ENCODE data around the gene MXI1. TPM values are rescaled to one million over a fixed set of nuclear protein-coding genes. Genes with fewer than 3 reads are reported as not detected.

The MXI1 gene
- total RNA-seq, 1 donor from 2014 or later = 49.8 TPM

DNA sequence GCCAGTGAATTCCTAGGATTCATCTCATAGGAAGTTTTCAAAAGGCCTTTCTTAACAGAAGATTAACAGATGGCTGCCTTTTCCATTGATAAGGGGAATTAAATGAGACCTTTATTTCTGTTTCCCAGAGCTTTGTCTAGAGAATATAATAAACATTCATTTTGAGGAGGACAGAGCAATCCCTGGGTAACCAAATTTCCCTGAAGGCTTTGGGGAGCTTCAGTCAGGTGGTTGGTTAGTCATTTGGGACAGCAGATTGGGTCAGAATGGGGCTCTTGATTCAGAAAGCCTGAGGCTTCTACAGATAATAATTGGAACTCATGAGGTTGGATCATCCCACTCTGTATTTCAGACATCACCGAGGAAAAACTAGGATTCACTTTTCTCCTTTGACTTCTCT lies 21.8 kb downstream of the MXI1 start:
- TF ChIP-seq POLR2A (IDR thresholded peaks at IDR 0.05) = no peak
- TF ChIP-seq POLR2AphosphoS5 (IDR thresholded peaks at IDR 0.05; ENCODE audit: insufficient read depth in 1 of 2, low read depth in 1 of 2) = no peak
- intact Hi-C loops (cut with DNase I) = loop anchor here (10.0 kb wide), 1 partner anchor 46 kb away; no protein-coding TSS in a partner anchor
- Histone ChIP-seq H3K4me1 (peaks cover 26% of the 10 kb centered on the region), H3K27me3 (no peaks in the 10 kb centered on the region), H3K27ac (no peak overlapping the region), H3K4me3 (no peak overlapping the region), H3K36me3 (peaks cover 0 to 4% of the 10 kb centered on the region in 2 donors), H3K9me3 (no peaks in the 10 kb centered on the region)
- DNase-seq (ENCODE audit: extremely low spot score in 2 of 2) = no peak

DNA sequence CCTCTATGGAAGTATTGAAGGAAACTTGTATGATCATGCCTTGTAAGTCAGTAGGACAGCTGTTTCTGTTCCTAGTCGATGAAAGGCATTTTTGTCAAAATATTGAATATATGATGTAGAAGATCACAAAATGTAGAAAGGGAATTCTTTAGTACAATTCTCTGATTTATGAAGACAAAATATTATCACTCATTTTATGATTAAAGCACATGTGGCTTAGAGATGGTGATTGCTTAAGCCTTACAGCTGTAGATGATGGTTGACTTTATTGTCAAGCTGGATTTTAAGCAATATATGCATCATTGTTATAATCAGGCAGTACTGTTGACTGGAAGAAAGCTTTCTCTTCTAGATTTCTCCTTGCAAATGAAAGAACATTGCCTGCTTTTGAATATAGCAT lies 26.4 kb downstream of the MXI1 start:
- Histone ChIP-seq H3K27ac (no peak overlapping the region), H3K4me3 (no peak overlapping the region), H3K36me3 (peaks cover 0 to 5% of the 10 kb centered on the region in 2 donors), H3K4me1 (peaks cover 9% of the 10 kb centered on the region), H3K27me3 (no peaks in the 10 kb centered on the region), H3K9me3 (no peaks in the 10 kb centered on the region)
- DNase-seq (ENCODE audit: extremely low spot score in 2 of 2) = no peak
- TF ChIP-seq, protein P1, sequence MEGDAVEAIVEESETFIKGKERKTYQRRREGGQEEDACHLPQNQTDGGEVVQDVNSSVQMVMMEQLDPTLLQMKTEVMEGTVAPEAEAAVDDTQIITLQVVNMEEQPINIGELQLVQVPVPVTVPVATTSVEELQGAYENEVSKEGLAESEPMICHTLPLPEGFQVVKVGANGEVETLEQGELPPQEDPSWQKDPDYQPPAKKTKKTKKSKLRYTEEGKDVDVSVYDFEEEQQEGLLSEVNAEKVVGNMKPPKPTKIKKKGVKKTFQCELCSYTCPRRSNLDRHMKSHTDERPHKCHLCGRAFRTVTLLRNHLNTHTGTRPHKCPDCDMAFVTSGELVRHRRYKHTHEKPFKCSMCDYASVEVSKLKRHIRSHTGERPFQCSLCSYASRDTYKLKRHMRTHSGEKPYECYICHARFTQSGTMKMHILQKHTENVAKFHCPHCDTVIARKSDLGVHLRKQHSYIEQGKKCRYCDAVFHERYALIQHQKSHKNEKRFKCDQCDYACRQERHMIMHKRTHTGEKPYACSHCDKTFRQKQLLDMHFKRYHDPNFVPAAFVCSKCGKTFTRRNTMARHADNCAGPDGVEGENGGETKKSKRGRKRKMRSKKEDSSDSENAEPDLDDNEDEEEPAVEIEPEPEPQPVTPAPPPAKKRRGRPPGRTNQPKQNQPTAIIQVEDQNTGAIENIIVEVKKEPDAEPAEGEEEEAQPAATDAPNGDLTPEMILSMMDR (IDR thresholded peaks at IDR 0.05) = no peak
- TF ChIP-seq POLR2A (IDR thresholded peaks at IDR 0.05) (no peak), POLR2AphosphoS5 (IDR thresholded peaks at IDR 0.05; ENCODE audit: insufficient read depth in 1 of 2, low read depth in 1 of 2) (no peak)
- intact Hi-C loops (cut with DNase I) = no loop called here

DNA sequence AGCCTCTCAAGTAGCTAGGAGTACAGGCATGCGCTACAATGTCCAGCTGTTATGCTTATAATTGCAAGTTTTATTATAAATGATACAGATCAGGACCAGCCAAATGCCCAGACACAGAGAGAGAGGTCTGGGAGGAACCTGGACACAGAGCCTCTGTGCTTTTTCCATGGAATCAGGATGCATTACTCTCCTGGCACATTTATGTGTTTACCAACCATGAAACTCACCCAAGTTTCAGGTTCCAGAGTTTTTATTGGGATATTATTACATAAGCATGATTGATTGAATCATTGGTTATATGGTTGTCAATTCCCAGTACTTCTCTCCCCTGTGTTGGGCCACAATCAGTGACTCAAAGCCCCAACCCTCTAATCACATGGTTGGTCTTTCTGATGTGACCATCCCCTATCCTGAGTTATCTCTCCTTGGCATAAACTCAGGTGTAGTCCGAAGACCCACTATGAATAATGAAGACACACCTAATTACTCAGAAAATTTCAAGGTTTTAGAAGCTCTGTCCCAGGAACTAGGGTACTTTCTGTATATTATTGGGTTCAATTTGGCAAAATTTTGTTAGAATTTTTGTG lies 30.6 kb downstream of the MXI1 start:
- no peaks in the 10 kb centered on the region for H3K27me3 ChIP-seq
- no peak overlapping the region for H3K4me3 ChIP-seq
- intact Hi-C loops (cut with DNase I) = no loop called here
- peaks cover 16% of the 10 kb centered on the region for H3K4me1 ChIP-seq
- no peak overlapping the region for H3K27ac ChIP-seq
- TF ChIP-seq, protein P1 (IDR thresholded peaks at IDR 0.05) = no peak
- TF ChIP-seq POLR2AphosphoS5 (IDR thresholded peaks at IDR 0.05; ENCODE audit: insufficient read depth in 1 of 2, low read depth in 1 of 2) (no peak), POLR2A (IDR thresholded peaks at IDR 0.05) (no peak)
- DNase-seq (ENCODE audit: extremely low spot score in 2 of 2) = no peak
- H3K9me3 ChIP-seq = no peaks in the 10 kb centered on the region
- peaks cover 0 to 5% of the 10 kb centered on the region in 2 donors for H3K36me3 ChIP-seq

DNA sequence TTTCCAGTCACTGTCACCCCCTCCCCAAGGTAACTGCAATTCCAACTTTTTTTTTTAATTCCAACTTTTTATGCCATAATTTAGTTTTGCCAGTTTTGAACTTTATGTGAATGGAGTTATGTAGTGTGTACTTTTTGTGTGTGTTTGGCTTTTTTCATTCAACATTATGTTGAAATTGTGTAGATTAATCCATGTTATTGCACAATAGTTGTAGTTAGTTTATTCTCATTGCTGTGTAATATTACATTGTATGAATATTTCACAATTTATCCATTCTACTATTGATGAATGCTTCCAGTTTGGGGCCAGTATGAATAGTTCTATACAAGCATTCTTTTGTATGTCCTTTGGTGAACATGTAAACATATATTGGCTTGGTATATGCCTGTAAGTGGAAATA lies 32.5 kb downstream of the MXI1 start:
- no peak for DNase-seq (ENCODE audit: extremely low spot score in 2 of 2)
- Histone ChIP-seq H3K27ac (no peak overlapping the region), H3K4me3 (no peak overlapping the region), H3K4me1 (peaks cover 16% of the 10 kb centered on the region), H3K36me3 (peaks cover 0 to 5% of the 10 kb centered on the region in 2 donors), H3K9me3 (no peaks in the 10 kb centered on the region), H3K27me3 (no peaks in the 10 kb centered on the region)
- intact Hi-C loops (cut with DNase I) = no loop called here
- TF ChIP-seq, protein P1 (IDR thresholded peaks at IDR 0.05) = no peak
- no peak for TF ChIP-seq POLR2A (IDR thresholded peaks at IDR 0.05)
- TF ChIP-seq POLR2AphosphoS5 (IDR thresholded peaks at IDR 0.05; ENCODE audit: insufficient read depth in 1 of 2, low read depth in 1 of 2) = no peak

DNA sequence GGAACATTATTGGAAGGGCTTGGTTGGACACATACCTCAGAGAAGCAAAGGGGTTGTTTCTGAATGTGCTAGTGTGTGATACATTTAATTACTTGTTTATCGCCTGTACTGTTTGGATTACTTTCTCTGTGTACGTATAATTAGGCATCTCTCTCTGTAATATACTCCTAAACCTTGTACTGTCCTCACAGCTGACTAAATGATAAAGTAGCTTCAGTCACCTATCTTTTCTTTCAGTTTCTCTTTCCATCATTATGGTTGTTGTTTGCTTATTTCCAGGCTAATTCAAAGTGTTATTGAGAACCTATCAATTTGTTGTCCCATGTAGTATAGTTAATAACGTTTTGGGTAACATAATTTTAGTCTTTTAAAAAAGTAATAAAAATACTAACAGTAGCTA lies 34.0 kb downstream of the MXI1 start:
- no peaks in the 10 kb centered on the region for H3K27me3 ChIP-seq
- H3K4me1 ChIP-seq = peaks cover 16% of the 10 kb centered on the region
- intact Hi-C loops (cut with DNase I) = no loop called here
- H3K27ac ChIP-seq = no peak overlapping the region
- TF ChIP-seq POLR2AphosphoS5 (IDR thresholded peaks at IDR 0.05; ENCODE audit: insufficient read depth in 1 of 2, low read depth in 1 of 2) (no peak), POLR2A (IDR thresholded peaks at IDR 0.05) (no peak)
- TF ChIP-seq, protein P1 (IDR thresholded peaks at IDR 0.05) = no peak
- peaks cover 0 to 11% of the 10 kb centered on the region in 2 donors for H3K36me3 ChIP-seq
- H3K4me3 ChIP-seq = no peak overlapping the region
- no peak for DNase-seq (ENCODE audit: extremely low spot score in 2 of 2)
- no peaks in the 10 kb centered on the region for H3K9me3 ChIP-seq
